Endometrium (tissue), 2 donors: ENCODE results near the gene SLC2A1.

ENCODE experiments used
- FAIRE-seq: peaks from 2 replicates; lab custom pipeline; 2012; peaks lifted over from hg19 to GRCh38; lab: Jason Lieb, UNC
- donor health status: control.
- donor health status: control.

SLC2A1 gene

DNA sequence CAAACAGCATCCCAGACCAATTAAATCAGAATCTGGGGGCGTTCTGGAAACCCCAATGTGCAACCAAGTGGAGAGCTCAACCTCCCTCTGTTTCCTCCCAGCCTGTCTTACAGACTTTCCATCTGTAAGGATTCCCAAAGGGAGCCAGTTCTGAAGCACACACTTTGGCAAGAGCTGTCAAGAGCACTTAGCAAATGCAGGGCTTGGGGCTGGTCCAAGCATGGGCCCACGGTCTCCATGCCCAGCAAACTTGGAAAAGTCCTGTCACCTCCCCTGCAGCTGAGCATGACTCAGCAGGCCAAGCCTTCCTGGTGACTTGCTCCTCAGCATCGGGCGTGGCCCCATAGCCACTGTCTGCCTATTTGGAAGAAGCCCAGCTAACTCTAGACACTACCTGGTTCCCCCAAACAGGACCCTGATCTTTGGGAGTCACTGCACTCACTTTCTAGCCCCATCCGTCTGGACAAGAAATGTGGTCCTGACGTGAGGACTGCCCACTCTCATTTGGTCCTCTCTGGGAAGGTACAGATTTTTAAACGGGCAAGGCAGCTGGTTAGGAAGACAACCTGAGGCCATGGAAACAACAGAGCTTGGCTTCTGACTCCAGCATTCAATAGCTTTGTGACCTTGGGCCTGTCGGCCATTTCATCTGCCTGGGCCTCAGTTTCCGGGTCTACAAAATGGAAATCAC, 16.9 kb downstream of the SLC2A1 start:
- FAIRE-seq = no peak

- no peak for FAIRE-seq
Measured at GRCh38 chr1:42940851-42941639, 17.6 kb downstream of the SLC2A1 start.

GRCh38 chr1:42938645-42939615, 19.7 kb downstream of the SLC2A1 start:
- no peak for FAIRE-seq

DNA sequence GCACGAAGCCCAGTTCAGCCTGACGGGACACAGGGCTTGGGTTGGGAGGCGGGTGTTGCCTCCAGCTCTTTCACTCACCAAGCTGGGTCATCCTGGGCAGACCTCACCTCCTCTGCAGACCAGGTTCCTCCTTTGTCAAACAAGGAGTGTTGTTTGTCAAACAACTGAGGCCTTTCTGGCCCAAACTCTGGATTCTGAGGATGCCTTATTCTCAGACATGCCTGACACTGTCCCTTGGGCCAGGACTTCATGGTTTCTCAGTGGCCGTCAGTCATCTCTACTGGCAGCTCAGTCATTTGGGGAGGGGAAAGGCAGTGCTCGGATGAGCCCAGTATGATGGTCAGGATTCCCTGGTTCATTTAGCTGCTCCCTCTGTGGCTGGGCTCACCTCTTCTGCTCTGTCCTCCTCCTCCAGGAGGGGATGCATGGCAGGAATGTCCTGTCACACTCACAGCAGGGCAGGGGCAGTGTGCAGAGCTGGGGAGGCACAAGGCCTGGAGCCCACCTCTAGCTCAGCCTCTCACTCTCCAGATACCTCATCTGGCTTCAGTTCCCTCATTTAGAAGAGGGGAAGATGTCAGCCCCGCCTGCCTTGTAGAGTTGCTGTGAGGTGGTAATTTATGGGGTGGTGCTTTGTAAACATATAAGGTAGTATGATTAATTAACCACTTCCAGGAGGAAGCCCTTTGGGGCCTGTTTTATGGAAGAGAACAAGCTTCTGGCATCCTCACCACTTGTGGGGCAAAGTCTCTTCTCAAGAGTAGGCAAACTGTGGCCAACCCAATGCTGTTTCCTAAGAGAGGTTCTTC, 20.6 kb downstream of the SLC2A1 start:
- FAIRE-seq = no peak

DNA sequence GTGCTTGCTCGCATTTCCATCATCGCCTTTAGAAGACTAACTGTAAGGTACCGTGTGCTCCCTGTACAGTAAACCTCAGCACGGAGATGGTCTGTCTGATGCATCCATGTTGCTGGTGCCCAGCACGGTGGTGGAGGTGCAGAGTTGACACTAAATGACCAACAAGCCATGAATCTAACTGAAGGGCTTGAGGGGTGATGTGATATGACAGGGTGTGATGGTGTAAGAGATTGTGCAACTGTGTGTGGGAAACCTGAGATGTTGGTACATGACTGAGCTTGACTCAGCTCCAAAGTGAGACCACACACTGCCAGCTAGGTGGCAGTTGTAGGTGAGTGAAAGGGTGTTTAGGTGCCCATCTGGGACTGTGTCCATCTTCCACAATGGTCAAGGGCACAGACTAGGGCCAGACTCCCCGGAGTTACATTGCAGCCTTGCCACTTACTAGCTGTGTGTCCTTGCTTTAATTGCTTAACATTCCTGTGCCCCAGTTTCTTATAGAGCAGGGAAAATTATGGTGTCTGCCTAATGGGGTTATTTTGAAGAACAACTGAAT, 21.4 kb downstream of the SLC2A1 start:
- FAIRE-seq = no peak

DNA sequence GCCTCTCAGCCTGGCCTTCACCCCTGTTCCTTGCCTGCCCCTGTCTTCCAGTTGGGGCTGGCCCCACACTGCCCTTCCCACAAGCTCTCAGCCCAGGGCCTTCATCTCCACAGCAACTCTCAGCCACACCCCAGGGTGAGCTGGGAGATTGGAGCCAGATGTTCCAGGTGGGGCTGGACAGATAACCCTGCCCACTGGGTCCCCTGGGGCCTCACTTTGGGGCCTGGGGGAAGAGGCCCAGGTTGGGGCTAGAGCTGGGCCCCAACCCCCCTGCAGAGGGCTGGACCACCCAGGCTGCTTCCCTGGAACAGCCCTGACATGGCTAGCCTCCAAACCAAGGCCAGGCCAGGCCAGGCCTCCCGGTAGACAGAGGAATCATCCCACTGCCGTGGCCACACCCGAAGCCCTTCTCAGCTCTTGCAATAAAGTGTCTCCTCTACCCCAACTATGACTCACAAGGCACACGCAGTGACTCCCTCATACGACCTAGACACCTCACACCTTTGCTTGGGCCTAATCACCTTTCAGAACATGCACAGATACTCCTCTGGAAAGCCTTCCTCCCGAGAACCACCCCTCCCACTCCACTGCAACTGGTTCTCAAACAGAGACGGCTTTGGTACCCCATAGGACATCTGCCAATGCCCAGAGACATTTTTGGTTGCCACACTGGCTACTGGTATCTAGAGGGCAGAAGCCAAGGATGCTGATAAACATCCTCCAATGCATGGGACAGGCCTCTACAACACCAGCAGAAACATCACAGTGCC, 22.2 kb downstream of the SLC2A1 start:
- no peak for FAIRE-seq

DNA sequence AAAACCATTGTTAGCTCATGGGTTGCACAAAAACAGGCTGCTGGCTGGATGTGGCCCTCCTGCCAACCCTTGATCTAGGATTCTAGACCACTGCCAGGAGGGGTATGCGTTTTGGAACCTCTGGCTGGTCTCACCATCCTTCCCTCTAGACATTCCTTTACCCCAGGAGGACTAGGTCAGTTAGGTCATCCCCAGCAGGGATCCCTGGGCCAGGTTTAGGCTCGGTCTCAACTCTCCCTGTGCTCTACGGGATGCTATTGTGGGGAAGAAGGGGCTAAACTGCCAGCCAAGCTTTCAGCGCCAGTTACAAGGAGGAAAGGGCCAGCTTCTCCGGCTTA, 22.7 kb downstream of the SLC2A1 start:
- no peak for FAIRE-seq

DNA sequence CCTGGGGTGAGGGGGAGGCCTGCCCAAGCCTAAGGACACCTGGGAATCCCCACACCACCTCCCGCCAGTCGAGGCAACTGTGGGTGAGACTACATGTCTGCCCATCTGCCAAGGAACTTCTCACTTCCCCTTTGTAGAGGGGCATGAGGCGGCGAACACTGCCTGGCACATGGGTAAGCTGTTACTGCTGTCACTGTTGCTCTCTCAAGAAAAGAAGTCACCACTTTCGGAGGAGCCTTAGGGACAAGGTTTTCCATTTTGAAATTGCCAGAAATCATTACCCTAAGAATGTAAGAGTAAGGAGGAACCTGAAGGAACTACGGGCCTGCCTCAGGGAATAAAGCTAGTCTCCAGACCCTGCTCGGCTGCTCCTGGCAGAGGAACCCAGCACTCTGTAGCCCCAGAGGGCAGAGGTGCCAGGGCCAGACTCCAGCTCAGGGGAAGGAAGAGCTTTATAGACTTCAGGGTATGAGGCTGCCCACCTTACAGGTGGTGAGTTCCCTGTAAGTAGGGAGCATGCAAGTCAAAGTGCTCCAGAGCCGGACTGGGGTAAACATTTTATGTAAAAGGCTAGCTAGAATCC, 23.3 kb downstream of the SLC2A1 start:
- no peak for FAIRE-seq

DNA sequence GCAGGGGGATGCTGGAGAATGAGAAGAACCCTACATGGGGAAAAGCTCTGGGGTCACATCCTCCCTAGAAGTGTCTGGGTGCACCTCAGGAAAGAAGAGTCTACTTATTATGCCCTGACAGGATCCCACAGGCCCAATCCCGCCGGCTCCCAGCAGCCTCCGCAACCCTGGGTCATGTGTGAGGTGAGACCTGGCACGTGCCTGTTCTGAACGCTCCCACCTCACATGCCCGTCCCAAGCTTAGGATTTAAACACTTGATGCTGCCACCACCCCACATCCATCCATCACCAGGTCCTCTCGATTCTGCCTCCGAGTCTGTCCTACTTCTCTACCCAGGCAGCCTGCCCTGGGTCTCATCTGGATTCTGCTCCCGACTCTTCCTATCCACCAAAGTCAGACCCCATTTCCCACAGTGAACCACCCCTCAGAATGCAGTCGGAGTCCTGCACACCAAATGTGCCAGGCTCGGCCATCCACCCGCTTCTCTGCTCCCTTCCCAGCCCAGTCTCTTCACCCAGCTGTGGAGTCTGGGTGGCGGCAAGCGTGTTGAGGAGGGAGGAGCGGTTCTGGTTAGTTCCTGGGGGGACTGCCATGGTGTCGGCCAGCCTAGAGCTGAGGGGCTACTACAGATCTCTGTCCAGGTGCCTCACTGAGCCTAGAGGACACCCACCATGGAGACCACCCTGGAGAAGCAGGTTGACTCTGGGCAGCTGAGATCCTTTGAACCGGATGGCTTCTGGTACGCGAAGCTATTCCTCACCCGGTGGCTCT, 23.9 kb downstream of the SLC2A1 start:
- no peak for FAIRE-seq

DNA sequence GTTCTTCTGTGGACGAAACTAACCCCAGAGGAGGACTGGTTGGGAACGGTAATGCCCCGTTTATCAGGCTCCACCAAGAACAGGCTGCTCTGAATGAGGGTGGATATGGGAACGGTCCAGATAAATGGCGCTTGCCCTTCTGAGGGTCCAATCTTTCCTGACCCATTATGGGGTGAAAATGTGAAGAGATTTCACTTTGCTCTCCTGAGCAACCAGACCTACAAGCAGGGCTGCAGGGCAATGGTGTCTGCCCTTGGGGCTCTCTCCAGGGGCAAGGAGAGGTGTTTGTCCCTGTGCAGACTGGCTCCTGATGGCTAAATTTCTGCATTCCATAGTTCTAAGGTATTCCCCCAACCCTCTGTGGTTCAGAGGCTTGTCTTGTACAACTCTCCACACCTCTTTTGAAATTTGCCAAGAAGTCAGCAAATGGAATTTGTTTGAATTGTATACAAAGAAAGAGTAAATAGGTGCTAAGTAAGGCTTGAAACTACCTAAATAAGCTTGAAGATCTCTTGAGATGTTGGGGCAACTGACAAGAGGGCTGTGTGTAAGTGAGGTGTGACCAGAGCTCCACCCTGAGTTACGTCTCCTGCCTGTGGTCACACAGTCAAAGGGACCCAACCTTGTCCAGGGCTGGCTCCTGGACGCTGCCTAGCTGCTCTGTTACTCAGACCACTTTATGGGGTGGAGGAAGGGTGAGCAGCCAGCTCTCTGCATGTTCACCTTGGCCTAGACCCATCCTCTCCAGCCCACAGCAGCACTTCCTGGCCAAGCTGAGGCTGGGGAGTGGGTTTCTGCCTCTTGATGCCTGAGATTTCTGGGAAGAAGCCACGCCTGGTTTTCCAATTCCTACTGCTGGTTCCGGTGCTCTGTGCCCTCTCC, 24.8 kb downstream of the SLC2A1 start:
- no peak for FAIRE-seq

GRCh38 chr1:42933060-42933586, 25.5 kb downstream of the SLC2A1 start:
- no peak for FAIRE-seq

- no peak for FAIRE-seq
Measured at GRCh38 chr1:42932442-42932941, 26.2 kb downstream of the SLC2A1 start.

DNA sequence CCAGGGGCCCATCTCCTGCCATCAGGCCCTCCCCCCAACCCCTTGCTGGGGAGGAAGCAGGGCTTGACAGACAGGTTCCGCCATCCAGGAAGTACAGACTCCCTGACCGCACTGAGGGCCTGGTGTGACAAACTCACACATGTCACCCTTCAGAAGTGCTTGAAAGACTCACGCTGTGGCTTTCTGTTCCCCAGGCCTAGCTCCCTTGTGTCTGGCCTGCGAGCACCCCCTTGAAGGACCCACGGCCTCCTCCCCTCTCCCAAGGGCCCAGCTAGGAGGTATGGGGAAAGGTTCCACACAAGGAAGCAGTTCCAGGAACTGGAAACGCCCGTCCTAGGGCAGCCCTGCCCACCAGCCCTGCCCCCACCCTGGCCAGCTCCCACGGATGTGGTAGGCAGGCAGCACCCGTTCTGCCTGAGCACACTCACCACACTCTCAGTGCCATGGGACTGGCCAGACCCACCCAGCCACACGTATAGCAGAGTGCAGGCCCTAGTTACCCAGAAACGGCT, 26.7 kb downstream of the SLC2A1 start:
- FAIRE-seq = no peak

- no peak for FAIRE-seq
Measured at GRCh38 chr1:42931108-42931539, 27.5 kb downstream of the SLC2A1 start.

DNA sequence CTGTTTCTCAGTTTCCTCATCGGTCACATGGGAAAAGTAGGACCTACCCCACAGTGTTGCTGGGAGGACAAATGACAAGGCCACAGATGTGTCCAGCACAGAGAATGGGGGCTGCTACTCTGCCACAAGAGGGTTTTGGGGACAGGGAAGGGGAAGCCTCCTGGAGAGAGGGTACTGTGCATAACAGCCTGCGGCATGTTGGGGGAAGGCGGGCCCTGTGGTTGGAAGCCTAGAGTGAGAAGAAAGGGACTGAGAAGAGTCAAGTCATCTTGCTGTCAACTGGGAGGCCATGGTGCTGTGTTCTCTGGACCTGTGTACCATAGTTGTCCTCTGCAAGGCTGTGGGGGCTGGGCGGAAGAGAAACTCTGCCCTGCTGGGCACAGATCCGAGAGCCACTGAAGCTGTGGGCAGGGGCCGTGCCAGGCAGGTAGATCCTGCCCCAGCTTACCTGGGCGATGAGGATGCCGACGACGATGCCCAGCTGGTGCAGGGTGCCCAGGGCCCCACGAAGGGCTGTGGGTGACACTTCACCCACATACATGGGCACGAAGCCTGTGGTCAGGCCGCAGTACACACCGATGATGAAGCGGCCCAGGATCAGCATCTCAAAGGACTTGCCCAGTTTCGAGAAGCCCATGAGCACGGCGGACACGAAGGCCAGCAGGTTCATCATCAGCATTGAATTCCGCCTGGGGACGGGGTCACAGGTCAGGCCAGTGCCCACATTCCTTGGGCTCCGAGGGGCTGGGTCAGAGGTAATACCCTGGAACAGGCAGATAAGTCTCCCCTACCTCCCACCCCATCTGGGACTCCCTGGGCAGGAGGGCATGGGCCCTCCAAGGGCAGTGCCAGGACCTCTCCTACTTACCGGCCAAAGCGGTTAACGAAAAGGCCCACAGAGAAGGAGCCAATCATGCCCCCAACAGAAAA, 28.2 kb downstream of the SLC2A1 start:
- FAIRE-seq = no peak

DNA sequence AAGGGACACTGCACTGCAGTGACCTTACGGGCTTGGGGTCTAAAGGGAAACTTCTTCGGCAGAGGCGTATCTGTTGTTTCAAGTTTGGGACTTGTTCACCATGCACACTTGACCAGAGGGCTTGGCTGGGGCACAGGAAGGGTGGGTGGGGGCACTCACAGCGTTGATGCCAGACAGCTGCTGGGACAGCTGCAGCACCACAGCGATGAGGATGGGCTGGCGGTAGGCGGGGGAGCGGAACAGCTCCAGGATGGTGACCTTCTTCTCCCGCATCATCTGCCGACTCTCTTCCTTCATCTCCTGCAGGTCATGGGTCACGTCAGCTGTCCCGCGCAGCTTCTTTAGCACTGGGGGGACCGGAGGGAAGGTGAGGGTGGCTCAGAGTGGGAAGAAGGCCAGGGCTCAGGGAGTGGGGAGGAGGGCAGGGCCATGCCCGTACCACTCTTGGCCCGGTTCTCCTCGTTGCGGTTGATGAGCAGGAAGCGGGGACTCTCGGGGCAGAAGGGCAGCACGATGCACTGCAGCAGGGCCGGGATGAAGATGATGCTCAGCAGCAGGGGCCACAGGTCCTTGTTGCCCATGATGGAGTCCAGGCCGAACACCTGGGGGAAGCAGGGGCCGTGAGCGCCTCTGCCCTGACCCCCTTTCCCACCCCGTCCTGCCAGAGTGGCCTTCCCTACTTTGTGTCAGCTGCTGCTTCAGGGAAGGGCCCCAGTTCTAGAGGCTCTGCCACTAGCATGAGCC, 29.1 kb downstream of the SLC2A1 start:
- FAIRE-seq = no peak
